ENCODE measurements around the gene PRRT1.

- TF ChIP-seq, protein P1, sequence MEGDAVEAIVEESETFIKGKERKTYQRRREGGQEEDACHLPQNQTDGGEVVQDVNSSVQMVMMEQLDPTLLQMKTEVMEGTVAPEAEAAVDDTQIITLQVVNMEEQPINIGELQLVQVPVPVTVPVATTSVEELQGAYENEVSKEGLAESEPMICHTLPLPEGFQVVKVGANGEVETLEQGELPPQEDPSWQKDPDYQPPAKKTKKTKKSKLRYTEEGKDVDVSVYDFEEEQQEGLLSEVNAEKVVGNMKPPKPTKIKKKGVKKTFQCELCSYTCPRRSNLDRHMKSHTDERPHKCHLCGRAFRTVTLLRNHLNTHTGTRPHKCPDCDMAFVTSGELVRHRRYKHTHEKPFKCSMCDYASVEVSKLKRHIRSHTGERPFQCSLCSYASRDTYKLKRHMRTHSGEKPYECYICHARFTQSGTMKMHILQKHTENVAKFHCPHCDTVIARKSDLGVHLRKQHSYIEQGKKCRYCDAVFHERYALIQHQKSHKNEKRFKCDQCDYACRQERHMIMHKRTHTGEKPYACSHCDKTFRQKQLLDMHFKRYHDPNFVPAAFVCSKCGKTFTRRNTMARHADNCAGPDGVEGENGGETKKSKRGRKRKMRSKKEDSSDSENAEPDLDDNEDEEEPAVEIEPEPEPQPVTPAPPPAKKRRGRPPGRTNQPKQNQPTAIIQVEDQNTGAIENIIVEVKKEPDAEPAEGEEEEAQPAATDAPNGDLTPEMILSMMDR (IDR thresholded peaks at IDR 0.05): no peak
- TF ChIP-seq POLR2AphosphoS5 (IDR thresholded peaks at IDR 0.05) (no peak), EP300 (IDR thresholded peaks at IDR 0.05) (no peak)
Measured at GRCh38 chr6:32129297-32130088, 22.2 kb downstream of the PRRT1 start.

Data from esophagus muscularis mucosa (tissue), 4 donors.